GM12891 (cell line): Measurements from ENCODE around the gene GABRP.
"Not testable (repeated sequence)": the region's sequence is repeated elsewhere in the genome, so short reads cannot be mapped to it uniquely, and the experiment has no call there.

Experiments
- DNase-seq: peaks from one replicate; pipeline ENCODE4 v3.0.0; 2011; ENCODE audit warnings: low spot score; ENCODE audit not compliant: insufficient read length
- FAIRE-seq: peaks from 2 replicates; lab custom pipeline; 2011; peaks lifted over from hg19 to GRCh38; lab: Jason Lieb, UNC
- PAX5 ChIP-seq: IDR thresholded peaks from 2 replicates; pipeline ENCODE4 v1.6.1; 2011; ENCODE audit warnings: low read length, moderate library complexity, mild to moderate bottlenecking; ENCODE audit not compliant: insufficient read depth, severe bottlenecking
- POLR2A ChIP-seq: IDR thresholded peaks from 2 replicates; pipeline ENCODE4 v1.6.1; 2011; ENCODE audit warnings: low read depth, low read length, control low read depth
- POLR2AphosphoS5 ChIP-seq: IDR thresholded peaks from 2 replicates; pipeline ENCODE4 v1.6.1; 2011; ENCODE audit warnings: low read depth, low read length, control low read depth
- POU2F2 ChIP-seq: IDR thresholded peaks from 2 replicates; pipeline ENCODE4 v1.6.1; 2011; ENCODE audit warnings: low read depth, mild to moderate bottlenecking, control low read depth, low read length, moderate library complexity
- SPI1 ChIP-seq: IDR thresholded peaks from 2 replicates; pipeline ENCODE4 v1.6.1; 2011; ENCODE audit warnings: low read depth, low read length, control low read depth
- TAF1 ChIP-seq: IDR thresholded peaks from 2 replicates; pipeline ENCODE4 v1.6.1; 2011; ENCODE audit warnings: low read depth, low read length, control low read depth

The GABRP gene

GRCh38 chr5:170821257-170821800 is 37.8 kb downstream of the GABRP start:
- no peak for FAIRE-seq
- no peak for DNase-seq
- TF ChIP-seq POLR2AphosphoS5 (no peak), SPI1 (no peak), POU2F2 (no peak), TAF1 (no peak), POLR2A (no peak), PAX5 (no peak)

DNA sequence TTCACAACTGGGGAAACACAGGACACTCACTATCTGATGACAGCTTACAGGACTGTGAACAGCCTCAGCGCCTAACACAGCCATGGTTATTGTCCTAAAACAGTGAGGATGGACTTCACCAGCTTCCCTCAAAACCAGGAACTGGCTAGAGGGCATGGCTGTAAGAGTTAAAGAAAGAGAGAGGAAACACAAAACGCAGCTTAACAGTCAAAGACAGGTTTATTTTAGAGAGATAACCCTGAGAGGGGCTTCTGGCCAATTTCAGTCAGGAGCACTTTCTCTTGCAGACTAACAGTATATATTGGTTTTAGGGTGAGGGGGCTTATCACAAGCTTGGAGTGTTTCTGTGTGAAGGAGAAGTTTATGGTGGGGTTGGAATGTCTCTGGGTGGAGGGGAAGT is 42.6 kb downstream of the GABRP start:
- FAIRE-seq (no peak), DNase-seq (no peak)
- TF ChIP-seq SPI1 (no peak), POLR2AphosphoS5 (no peak), POLR2A (no peak), POU2F2 (no peak), TAF1 (no peak), PAX5 (no peak)

GRCh38 chr5:170832241-170832640 is 48.7 kb downstream of the GABRP start:
- no peak for TF ChIP-seq TAF1
- no peak for TF ChIP-seq POLR2AphosphoS5
- no peak for TF ChIP-seq POLR2A
- no peak for TF ChIP-seq PAX5
- TF ChIP-seq POU2F2 = no peak
- TF ChIP-seq SPI1 = no peak
- no peak for FAIRE-seq

DNA sequence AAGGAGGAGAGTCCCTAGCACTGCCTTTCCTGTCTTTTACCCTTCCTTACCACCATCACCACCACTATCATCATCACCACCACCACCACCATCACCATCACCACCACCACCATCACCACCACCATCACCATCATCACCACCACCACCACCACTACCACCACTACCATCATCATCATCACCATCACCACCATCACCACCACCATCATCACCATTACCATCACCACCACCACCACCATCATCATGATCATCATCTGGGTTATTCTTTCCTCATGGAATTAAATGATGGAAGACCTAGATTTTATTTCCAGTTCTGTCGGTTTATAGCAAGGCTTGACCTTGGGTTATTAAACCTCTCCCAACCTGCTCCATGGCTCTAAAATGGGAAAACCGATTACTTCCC is 50.5 kb downstream of the GABRP start:
- not testable (repeated sequence) for DNase-seq
- peak; percentile 26 for FAIRE-seq

More at GRCh38 chr5:170832241-170832640, 48.7 kb downstream of the GABRP start:
- DNase-seq = no peak

GRCh38 chr5:170836226-170836625 is 52.7 kb downstream of the GABRP start:
- TF ChIP-seq PAX5 (no peak), POU2F2 (no peak), POLR2A (no peak), TAF1 (no peak), SPI1 (no peak), POLR2AphosphoS5 (no peak)
- no peak for FAIRE-seq
- DNase-seq = no peak

DNA sequence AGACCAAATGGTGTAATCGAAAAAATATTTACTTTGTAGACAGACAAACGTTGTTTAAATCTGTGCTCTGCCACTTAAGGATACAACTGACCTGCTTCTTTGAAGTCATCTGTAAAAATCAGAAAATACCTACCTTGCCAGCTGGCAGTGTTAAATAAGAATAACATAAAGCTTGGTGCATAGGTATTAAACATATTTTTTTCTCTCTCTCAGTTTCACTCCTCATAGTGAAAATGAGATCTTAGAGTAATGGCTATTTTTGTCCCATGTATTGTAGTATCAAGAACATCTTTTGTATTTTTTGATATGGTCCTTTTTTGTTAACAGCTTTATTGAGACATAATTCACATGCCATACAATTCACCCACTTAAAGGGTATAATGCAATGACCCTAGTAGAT is 60.3 kb downstream of the GABRP start:
- no peak for DNase-seq
- no peak for FAIRE-seq
- TF ChIP-seq POU2F2 (no peak), POLR2A (no peak), SPI1 (no peak), POLR2AphosphoS5 (no peak), TAF1 (no peak), PAX5 (no peak)

DNA sequence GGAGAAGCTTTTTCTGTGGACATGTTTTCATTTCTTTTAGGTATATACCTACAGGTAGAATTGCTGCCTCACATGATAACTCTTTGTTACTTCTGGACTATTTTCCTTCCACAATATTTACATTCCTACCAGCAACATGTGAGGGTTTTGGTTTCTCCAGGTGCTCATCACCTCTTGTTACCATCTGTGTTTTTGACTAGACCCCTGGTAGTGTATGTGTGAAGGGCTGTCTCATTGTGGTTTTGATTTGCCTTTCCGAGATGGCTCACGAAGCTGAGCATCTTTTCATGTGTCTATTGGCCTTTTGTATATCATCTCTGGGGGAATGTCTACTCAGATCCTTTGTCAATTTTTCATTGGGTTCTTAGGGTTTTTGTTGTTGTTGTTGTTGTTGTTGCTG is 61.1 kb downstream of the GABRP start:
- TF ChIP-seq POLR2A = no peak
- FAIRE-seq (no peak), DNase-seq (no peak)

- FAIRE-seq = no peak
- DNase-seq = no peak
- TF ChIP-seq POLR2AphosphoS5 (no peak), SPI1 (no peak), TAF1 (no peak), POU2F2 (no peak), PAX5 (no peak), POLR2A (no peak)
These were observed 62.9 kb downstream of the GABRP start for GRCh38 chr5:170846416-170846815.

DNA sequence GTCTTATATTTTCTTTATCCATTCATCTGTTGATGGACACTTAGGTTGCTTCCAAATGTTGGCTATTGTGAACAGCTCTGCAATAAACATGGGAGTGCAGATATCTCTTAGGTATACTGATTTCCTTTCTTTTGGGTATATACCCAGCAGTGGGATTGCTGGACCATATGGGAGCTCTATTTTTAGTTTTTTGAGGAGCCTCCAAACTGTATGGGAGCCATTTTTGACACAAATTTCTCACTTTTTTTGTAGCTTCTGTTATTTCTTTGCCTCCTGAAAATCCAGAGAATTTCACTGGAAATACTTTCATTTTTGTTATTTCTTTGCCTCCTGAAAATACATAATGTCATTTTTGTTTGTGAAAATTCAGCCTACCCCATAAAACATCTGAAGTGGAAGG is 63.3 kb downstream of the GABRP start:
- FAIRE-seq (no peak), DNase-seq (no peak)
- TF ChIP-seq TAF1 (no peak), POLR2A (no peak), SPI1 (no peak), PAX5 (no peak), POLR2AphosphoS5 (no peak), POU2F2 (no peak)

DNA sequence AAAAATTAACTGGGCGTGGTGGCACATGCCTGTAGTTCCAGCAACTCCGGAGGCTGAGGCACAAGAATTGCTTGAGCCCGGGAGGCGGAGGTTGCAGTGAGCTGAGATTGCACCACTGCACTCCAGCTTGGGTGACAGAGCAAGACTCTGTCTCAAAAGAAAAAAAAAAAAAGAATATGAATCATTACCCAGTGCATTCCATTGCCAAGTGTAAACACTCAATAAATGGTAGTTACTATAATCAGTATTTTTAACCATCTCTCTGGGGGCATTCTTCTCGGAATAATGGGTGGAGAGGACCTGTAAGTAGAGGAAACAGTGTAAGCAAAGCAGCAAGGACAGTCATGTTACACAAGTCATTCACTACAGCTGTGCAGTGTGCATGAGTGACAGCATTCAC is 64.5 kb downstream of the GABRP start:
- TF ChIP-seq TAF1 = no peak
- no peak for TF ChIP-seq POLR2A
- no peak for TF ChIP-seq PAX5
- TF ChIP-seq POLR2AphosphoS5 = no peak
- TF ChIP-seq SPI1 = no peak
- no peak for TF ChIP-seq POU2F2
- no peak for DNase-seq
- no peak for FAIRE-seq

GRCh38 chr5:170849374-170849773 is 65.8 kb downstream of the GABRP start:
- FAIRE-seq = no peak
- no peak for DNase-seq
- no peak for TF ChIP-seq POLR2A
- no peak for TF ChIP-seq SPI1
- TF ChIP-seq POU2F2 = no peak
- TF ChIP-seq POLR2AphosphoS5 = no peak

GRCh38 chr5:170854566-170854965 is 71.0 kb downstream of the GABRP start:
- FAIRE-seq (no peak), DNase-seq (no peak)
- TF ChIP-seq POU2F2 (no peak), POLR2AphosphoS5 (no peak), TAF1 (no peak), PAX5 (no peak), POLR2A (no peak), SPI1 (no peak)
